HepG2 (cell line): ENCODE data around the gene ANKRD44.

ENCODE experiments used
- CBX2 ChIP-seq, 2 experiments: fragments of 200-600 bp in 1 of 2; sonication (generic); formaldehyde crosslinking in 1 of 2; IDR thresholded peaks; 2 replicates each; pipeline versions ENCODE4 v1.7.0 to v1.8.1; 2018 to 2022; ENCODE audit warnings: low read depth in 2 of 2, low read length in 1 of 2, mild to moderate bottlenecking in 1 of 2, missing genetic modification reagents in 1 of 2
- E2F5 ChIP-seq: sonication (generic); formaldehyde crosslinking; conservative IDR thresholded peaks from 2 replicates; pipeline ENCODE4 v1.4.0; 2020; ENCODE audit warnings: missing genetic modification reagents
- EZH2 ChIP-seq: conservative IDR thresholded peaks from 2 replicates; pipeline ENCODE4 v1.6.1; 2012; ENCODE audit warnings: mild to moderate bottlenecking, low read depth, low read length, moderate library complexity
- FOSL1 ChIP-seq: sonication (generic); formaldehyde crosslinking; IDR thresholded peaks from 2 replicates; pipeline ENCODE4 v1.9.0; 2021; ENCODE audit warnings: missing genetic modification reagents, borderline replicate concordance
- GABPA ChIP-seq, 2 experiments: IDR thresholded peaks; 2 replicates each; pipeline ENCODE4 v1.6.1; 2011 to 2016; ENCODE audit warnings: low read depth in 2 of 2, low read length in 1 of 2, missing biosample characterization in 1 of 2, missing genetic modification characterization in 1 of 2
- NFIC ChIP-seq: IDR thresholded peaks from 2 replicates; pipeline ENCODE4 v1.6.1; 2012; ENCODE audit warnings: mild to moderate bottlenecking, low read length, inconsistent platforms
- PHF21A ChIP-seq: sonication (generic); formaldehyde crosslinking; IDR thresholded peaks from 2 replicates; pipeline ENCODE4 v1.5.0; 2020; ENCODE audit warnings: mild to moderate bottlenecking, missing genetic modification reagents
- RFX1 ChIP-seq: fragments of 450-650 bp; IDR thresholded peaks from 2 replicates; pipeline ENCODE4 v1.6.1; 2017
- TCF7L2 ChIP-seq: IDR thresholded peaks from 2 replicates; pipeline ENCODE4 v1.6.1; 2011; ENCODE audit warnings: mild to moderate bottlenecking, low read depth, low read length, moderate library complexity

GRCh38 chr2:197073270-197073669 lies 237.3 kb downstream of the ANKRD44 start:
- TF ChIP-seq PHF21A (no peak), EZH2 (no peak), RFX1 (no peak), GABPA (IDR thresholded peaks at IDR 0.05; ENCODE audit: low read depth, low read length) (no peak), GABPA (CRISPR knock-in tag; IDR thresholded peaks at IDR 0.05; ENCODE audit: low read depth) (no peak), TCF7L2 (no peak), CBX2 (IDR thresholded peaks at IDR 0.05; ENCODE audit: low read depth, low read length) (no peak), CBX2 (CRISPR knock-in tag; IDR thresholded peaks at IDR 0.05; ENCODE audit: low read depth) (no peak), NFIC (no peak), FOSL1 (CRISPR knock-in tag) (no peak), E2F5 (CRISPR knock-in tag) (no peak)
